ENCODE data around the gene TMTC1. TPM values are rescaled to one million over a fixed set of nuclear protein-coding genes. Genes with fewer than 3 reads are reported as not detected.

The TMTC1 gene
- total RNA-seq, 4 donors from 2014 or later = 16.6 to 47.8 (median 25.6) TPM

DNA sequence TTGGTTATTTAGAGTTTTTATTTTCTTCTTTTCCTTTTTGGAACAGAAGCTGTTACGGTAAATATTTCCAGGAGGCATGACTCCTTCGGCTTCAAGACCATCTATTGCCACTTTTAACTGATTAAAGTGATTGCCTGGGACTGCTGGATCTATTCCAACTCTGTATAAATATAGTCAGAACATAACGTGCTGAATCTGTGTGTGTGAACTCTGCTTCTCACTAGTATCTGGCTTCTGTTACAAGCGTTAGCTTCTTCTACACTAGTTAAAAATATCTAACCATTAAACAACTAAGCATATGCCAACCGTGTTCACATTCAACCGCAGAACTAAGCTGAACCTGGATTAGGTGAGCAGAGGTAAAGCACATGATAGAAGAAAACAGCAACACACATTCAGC lies 49.0 kb downstream of the TMTC1 start:
- Histone ChIP-seq H3K9me3 (no peaks in the 10 kb centered on the region), H3K4me1 (no peaks in the 10 kb centered on the region), H3K4me3 (replicated peaks in 1 of 3) (no peak overlapping the region), H3K27me3 (no peaks in the 10 kb centered on the region), H3K36me3 (no peaks in the 10 kb centered on the region), H3K27ac (no peak overlapping the region)
- DNase-seq = no peak
- TF ChIP-seq POLR2A (IDR thresholded peaks at IDR 0.05) = no peak
- TF ChIP-seq, protein P1, sequence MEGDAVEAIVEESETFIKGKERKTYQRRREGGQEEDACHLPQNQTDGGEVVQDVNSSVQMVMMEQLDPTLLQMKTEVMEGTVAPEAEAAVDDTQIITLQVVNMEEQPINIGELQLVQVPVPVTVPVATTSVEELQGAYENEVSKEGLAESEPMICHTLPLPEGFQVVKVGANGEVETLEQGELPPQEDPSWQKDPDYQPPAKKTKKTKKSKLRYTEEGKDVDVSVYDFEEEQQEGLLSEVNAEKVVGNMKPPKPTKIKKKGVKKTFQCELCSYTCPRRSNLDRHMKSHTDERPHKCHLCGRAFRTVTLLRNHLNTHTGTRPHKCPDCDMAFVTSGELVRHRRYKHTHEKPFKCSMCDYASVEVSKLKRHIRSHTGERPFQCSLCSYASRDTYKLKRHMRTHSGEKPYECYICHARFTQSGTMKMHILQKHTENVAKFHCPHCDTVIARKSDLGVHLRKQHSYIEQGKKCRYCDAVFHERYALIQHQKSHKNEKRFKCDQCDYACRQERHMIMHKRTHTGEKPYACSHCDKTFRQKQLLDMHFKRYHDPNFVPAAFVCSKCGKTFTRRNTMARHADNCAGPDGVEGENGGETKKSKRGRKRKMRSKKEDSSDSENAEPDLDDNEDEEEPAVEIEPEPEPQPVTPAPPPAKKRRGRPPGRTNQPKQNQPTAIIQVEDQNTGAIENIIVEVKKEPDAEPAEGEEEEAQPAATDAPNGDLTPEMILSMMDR (IDR thresholded peaks at IDR 0.05) = no peak
- WGBS, 2 donors = 57 to 68% methylated on average over 6 of the region's 6 CpGs
- intact Hi-C loops (cut with DNase I) = no loop called here

DNA sequence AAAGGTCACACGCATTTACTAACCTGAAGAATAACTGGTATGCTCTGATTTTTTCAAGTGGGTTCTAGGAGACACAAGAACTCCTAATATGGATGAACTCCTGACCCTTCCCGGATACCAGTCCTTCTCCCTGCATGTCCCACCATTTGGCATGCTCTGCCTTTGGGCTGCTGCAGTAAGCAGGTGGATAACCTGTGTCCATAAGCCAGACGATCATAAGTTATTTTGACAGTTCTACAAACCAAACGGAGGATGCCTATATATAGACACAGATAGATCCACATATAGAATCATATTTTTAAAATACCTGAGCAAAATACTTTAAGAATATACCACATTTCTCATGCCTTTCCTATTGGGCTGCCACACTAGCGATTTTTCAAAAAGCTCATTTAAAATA lies 49.4 kb downstream of the TMTC1 start:
- H3K4me3 ChIP-seq (replicated peaks in 1 of 3) = no peak overlapping the region
- DNase-seq = no peak
- H3K9me3 ChIP-seq = no peaks in the 10 kb centered on the region
- TF ChIP-seq, protein P1 (IDR thresholded peaks at IDR 0.05) = no peak
- no peak for TF ChIP-seq POLR2A (IDR thresholded peaks at IDR 0.05)
- no peaks in the 10 kb centered on the region for H3K27me3 ChIP-seq
- no peak overlapping the region for H3K27ac ChIP-seq
- WGBS, 2 donors = 75 to 76% methylated on average over 5 of the region's 5 CpGs
- no peaks in the 10 kb centered on the region for H3K36me3 ChIP-seq
- no peaks in the 10 kb centered on the region for H3K4me1 ChIP-seq
- intact Hi-C loops (cut with DNase I) = no loop called here

DNA sequence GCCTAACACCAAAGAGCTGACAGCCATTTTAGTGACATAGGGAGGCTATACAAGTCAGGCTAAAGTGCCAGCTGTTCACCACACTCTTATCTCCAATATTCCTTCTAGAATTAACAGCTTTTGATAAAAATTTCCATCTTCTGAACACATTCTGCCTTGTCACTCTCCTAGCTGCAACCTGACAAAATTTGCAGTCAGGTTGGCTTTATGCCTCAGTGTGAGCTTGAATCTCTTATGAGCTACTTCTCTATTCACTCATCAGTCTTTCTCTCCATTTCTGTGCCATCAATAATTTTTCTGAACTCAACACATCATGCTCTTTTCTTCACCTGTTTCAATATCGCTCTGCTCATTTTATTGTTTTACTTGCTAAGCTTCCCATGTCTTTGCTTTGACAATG lies 50.2 kb downstream of the TMTC1 start:
- no peaks in the 10 kb centered on the region for H3K9me3 ChIP-seq
- H3K4me3 ChIP-seq (replicated peaks in 1 of 3) = no peak overlapping the region
- DNase-seq = no peak
- H3K36me3 ChIP-seq = no peaks in the 10 kb centered on the region
- TF ChIP-seq, protein P1 (IDR thresholded peaks at IDR 0.05) = no peak
- TF ChIP-seq POLR2A (IDR thresholded peaks at IDR 0.05) = no peak
- intact Hi-C loops (cut with DNase I) = no loop called here
- no peaks in the 10 kb centered on the region for H3K4me1 ChIP-seq
- no peaks in the 10 kb centered on the region for H3K27me3 ChIP-seq
- no peak overlapping the region for H3K27ac ChIP-seq
- 94 to 96% methylated on average over 1 of the region's 1 CpG for WGBS, 2 donors

DNA sequence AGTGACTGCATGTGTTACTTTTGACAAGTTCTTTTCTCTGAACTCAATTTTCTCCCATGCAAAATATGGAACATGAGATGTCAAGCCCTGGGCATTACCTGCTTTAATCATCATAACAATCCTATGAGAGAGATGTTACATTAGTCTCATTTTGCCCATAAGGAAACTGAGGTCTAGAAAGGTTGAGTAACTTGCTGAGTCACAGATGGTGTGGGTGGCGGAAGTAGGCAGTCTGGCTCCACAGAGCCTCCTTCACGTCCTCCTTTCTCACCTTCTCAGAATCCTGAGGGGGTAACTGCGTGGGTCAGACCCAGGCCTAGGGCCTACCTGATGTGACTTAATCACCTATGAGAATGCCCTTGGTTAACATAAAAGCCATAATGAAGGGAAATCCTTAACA lies 50.7 kb downstream of the TMTC1 start:
- WGBS, 2 donors = 87 to 100% methylated on average over 3 of the region's 3 CpGs
- TF ChIP-seq, protein P1 (IDR thresholded peaks at IDR 0.05) = no peak
- TF ChIP-seq POLR2A (IDR thresholded peaks at IDR 0.05) = no peak
- Histone ChIP-seq H3K4me3 (replicated peaks in 1 of 3) (no peak overlapping the region), H3K4me1 (no peaks in the 10 kb centered on the region), H3K9me3 (no peaks in the 10 kb centered on the region), H3K36me3 (no peaks in the 10 kb centered on the region), H3K27ac (no peak overlapping the region), H3K27me3 (no peaks in the 10 kb centered on the region)
- intact Hi-C loops (cut with DNase I) = no loop called here
- DNase-seq = no peak

DNA sequence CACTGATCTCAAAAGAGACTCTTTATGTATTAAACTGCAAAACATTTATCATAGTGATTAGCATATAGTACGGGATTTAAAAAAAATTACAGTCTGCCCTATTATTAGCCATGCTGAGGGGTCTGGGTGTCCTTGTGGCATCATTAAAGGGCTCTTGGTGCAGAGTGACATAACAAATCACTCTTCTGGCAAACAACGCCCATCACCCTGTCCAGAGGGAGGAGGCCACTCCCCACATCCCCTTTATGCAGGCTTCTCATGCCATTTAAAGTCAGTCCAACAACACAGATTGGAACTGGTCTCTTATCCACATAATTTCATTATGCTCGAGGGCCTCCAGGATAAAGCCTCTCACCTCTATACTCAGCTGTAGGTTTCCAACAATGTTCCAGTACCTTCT lies 51.1 kb downstream of the TMTC1 start:
- Histone ChIP-seq H3K27me3 (no peaks in the 10 kb centered on the region), H3K27ac (no peak overlapping the region), H3K9me3 (no peaks in the 10 kb centered on the region), H3K4me3 (replicated peaks in 1 of 3) (no peak overlapping the region), H3K36me3 (no peaks in the 10 kb centered on the region), H3K4me1 (no peaks in the 10 kb centered on the region)
- no peak for TF ChIP-seq POLR2A (IDR thresholded peaks at IDR 0.05)
- TF ChIP-seq, protein P1 (IDR thresholded peaks at IDR 0.05) = no peak
- no peak for DNase-seq
- intact Hi-C loops (cut with DNase I) = no loop called here
- WGBS, 2 donors = 86 to 90% methylated on average over 3 of the region's 3 CpGs
